ENCODE data around the gene NSA2. TPM values are rescaled to one million over a fixed set of nuclear protein-coding genes. Genes with fewer than 3 reads are reported as not detected.

The NSA2 gene
- total and polyA plus RNA-seq, 2 of the 13 experiments (the other 11 are each of a cell fraction or from before 2014, with no cell fraction given), result 33.0 to 101 TPM

DNA sequence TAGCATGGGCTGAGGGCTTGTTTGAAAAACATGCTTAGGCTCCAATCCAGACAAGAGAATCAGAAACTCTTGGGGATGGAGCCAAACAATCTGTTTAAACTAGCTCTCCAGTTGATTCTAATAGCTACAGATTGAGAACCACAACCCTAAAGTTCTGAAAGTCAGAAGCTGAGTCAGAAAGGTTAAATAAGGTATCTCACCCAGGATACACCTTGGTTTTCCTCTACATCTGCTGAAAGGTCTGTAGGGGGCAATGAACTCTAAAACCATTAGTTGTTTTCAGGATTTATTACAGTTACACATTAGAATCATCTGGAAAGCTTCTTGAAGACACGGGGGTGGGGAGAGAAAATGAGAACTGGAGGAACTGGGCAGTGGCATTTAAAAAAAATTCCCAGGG is 5.8 kb upstream of the NSA2 start:
- WGBS (ENCODE audit: low lambda C conversion rate), result 85% methylated on average over 1 of the region's 1 CpG
- Histone ChIP-seq H4K20me1 (ENCODE audit: insufficient read depth, low read length) (no peaks in the 10 kb centered on the region), H3K4me1 (ENCODE audit: insufficient read depth, low read length) (peaks cover 17% of the 10 kb centered on the region), H3K36me3 (replicated peaks in 1 of 2; ENCODE audit: control insufficient read depth in 1 of 2, insufficient read depth in 2 of 2, low read length in 2 of 2) (peaks cover 6 to 41% of the 10 kb centered on the region in 2 experiments), H3K4me2 (ENCODE audit: low read depth, low read length) (no peak overlapping the region), H3K27me3 (ENCODE audit: control insufficient read depth in 1 of 2, insufficient read depth in 2 of 2, low read length in 2 of 2) (no peaks in the 10 kb centered on the region; a peak in 1 of 5 replicates), H3K4me3 (replicated peaks in 1 of 3; ENCODE audit: insufficient read depth in 1 of 3, low read depth in 2 of 3, low read length in 3 of 3) (no peak overlapping the region), H3K27ac (ENCODE audit: extremely low read length, insufficient read depth, low read length) (no peak overlapping the region), H3K9ac (ENCODE audit: insufficient read depth, low read depth, low read length) (no peak overlapping the region), H2AFZ (ENCODE audit: low read length) (no peak overlapping the region), H3K9me3 (ENCODE audit: low read length) (no peaks in the 10 kb centered on the region), H3K79me2 (ENCODE audit: insufficient read depth, low read length) (peaks cover 21% of the 10 kb centered on the region)
- ATAC-seq (no peak), DNase-seq (ENCODE audit: low spot score) (no peak), FAIRE-seq (no peak)
- no TSS peak for BruUV-seq (replicated peaks)
- in situ Hi-C loops (cut with HindIII; ENCODE audit: extremely low pct_ligation_motif_present, low pct_unique_long_range_greater_than_20kb), result no loop called here
- TF ChIP-seq SMC3 (IDR thresholded peaks at IDR 0.05; ENCODE audit: low read length) (no peak), XBP1 (CRISPR knock-in tag; IDR thresholded peaks at IDR 0.05) (no peak), ZNF569 (CRISPR knock-in tag; IDR thresholded peaks at IDR 0.05; ENCODE audit: borderline replicate concordance) (no peak), HNF4A (CRISPR knock-in tag; IDR thresholded peaks at IDR 0.05) (no peak), ZZZ3 (CRISPR knock-in tag; IDR thresholded peaks at IDR 0.05; ENCODE audit: borderline replicate concordance) (no peak), ZBTB3 (CRISPR knock-in tag; IDR thresholded peaks at IDR 0.05; ENCODE audit: borderline replicate concordance, low read depth) (no peak), NPAS2 (CRISPR knock-in tag; IDR thresholded peaks at IDR 0.05; ENCODE audit: borderline replicate concordance) (no peak), ZNF619 (CRISPR knock-in tag; IDR thresholded peaks at IDR 0.05) (no peak), FOSL1 (CRISPR knock-in tag; IDR thresholded peaks at IDR 0.05; ENCODE audit: borderline replicate concordance) (no peak), ZNF12 (CRISPR knock-in tag; IDR thresholded peaks at IDR 0.05) (no peak), ZFP37 (CRISPR knock-in tag; IDR thresholded peaks at IDR 0.05; ENCODE audit: borderline replicate concordance) (no peak), ZSCAN25 (CRISPR knock-in tag; IDR thresholded peaks at IDR 0.05) (no peak), MIXL1 (CRISPR knock-in tag; IDR thresholded peaks at IDR 0.05) (no peak)
- ChIA-PET CTCF (ENCODE audit: low intra/inter-chr PET ratio, low total read pairs) (no interaction called here), POLR2A (no interaction called here)
- intact Hi-C loops (cut with micrococcal nuclease; ENCODE audit: unreplicated experiment), result no loop called here
